ENCODE results near the gene CDC42. TPM values are rescaled to one million over a fixed set of nuclear protein-coding genes. Genes with fewer than 3 reads are reported as not detected.

CDC42 gene
- total RNA-seq, 1 donor from 2014 or later: 71.5 TPM

GRCh38 chr1:22048351-22049192 lies 3.9 kb upstream of the CDC42 start:
- H3K9me3 ChIP-seq (ENCODE audit: control insufficient read depth in 3 of 3, low read length in 3 of 3): no peaks in the 10 kb centered on the region
- peaks cover 3 to 8% (median 3%) of the 10 kb centered on the region in 3 donors for H3K4me1 ChIP-seq (ENCODE audit: control insufficient read depth in 3 of 3, insufficient read depth in 3 of 3, low read length in 3 of 3)
- no peaks in the 10 kb centered on the region for H3K36me3 ChIP-seq (ENCODE audit: control insufficient read depth in 3 of 3, insufficient read depth in 3 of 3, low read length in 3 of 3)
- no peak overlapping the region for H3K27ac ChIP-seq (ENCODE audit: low read depth, low read length)
- no peak overlapping the region for H3K4me3 ChIP-seq (ENCODE audit: low read length in 3 of 3)
- no peak overlapping the region for H3K9ac ChIP-seq (ENCODE audit: low read depth in 1 of 3, low read length in 3 of 3)
- no peaks in the 10 kb centered on the region for H3K27me3 ChIP-seq (ENCODE audit: control insufficient read depth in 3 of 3, insufficient read depth in 3 of 3, low read length in 3 of 3)

- Histone ChIP-seq H3K4me1 (ENCODE audit: control insufficient read depth in 3 of 3, insufficient read depth in 3 of 3, low read length in 3 of 3) (peaks cover 13 to 21% (median 15%) of the 10 kb centered on the region in 3 donors), H3K9ac (ENCODE audit: low read depth in 1 of 3, low read length in 3 of 3) (no peak overlapping the region), H3K27me3 (ENCODE audit: control insufficient read depth in 3 of 3, insufficient read depth in 3 of 3, low read length in 3 of 3) (no peaks in the 10 kb centered on the region), H3K36me3 (ENCODE audit: control insufficient read depth in 3 of 3, insufficient read depth in 3 of 3, low read length in 3 of 3) (no peaks in the 10 kb centered on the region), H3K27ac (ENCODE audit: low read depth, low read length) (no peak overlapping the region), H3K9me3 (ENCODE audit: control insufficient read depth in 3 of 3, low read length in 3 of 3) (no peaks in the 10 kb centered on the region), H3K4me3 (ENCODE audit: low read length in 3 of 3) (no peak overlapping the region)
Observed at GRCh38 chr1:22050330-22050729, 2.2 kb upstream of the CDC42 start.

GRCh38 chr1:22051607-22052114 lies 848 bp upstream of the CDC42 start:
- no peak overlapping the region for H3K4me3 ChIP-seq (ENCODE audit: low read length in 3 of 3)
- no peak overlapping the region for H3K27ac ChIP-seq (ENCODE audit: low read depth, low read length)

GRCh38 chr1:22053017-22053860 lies 730 bp downstream of the CDC42 start:
- H3K4me1 ChIP-seq (ENCODE audit: control insufficient read depth in 3 of 3, insufficient read depth in 3 of 3, low read length in 3 of 3): peaks cover 37 to 50% (median 37%) of the 10 kb centered on the region in 3 donors
- H3K4me3 ChIP-seq (ENCODE audit: low read length in 3 of 3): peak overlapping the region; percentile 82 to 87 (median 85)
- H3K36me3 ChIP-seq (ENCODE audit: control insufficient read depth in 3 of 3, insufficient read depth in 3 of 3, low read length in 3 of 3): no peaks in the 10 kb centered on the region
- H3K27me3 ChIP-seq (ENCODE audit: control insufficient read depth in 3 of 3, insufficient read depth in 3 of 3, low read length in 3 of 3): no peaks in the 10 kb centered on the region
- H3K9ac ChIP-seq (ENCODE audit: low read depth in 1 of 3, low read length in 3 of 3): peak overlapping the region; percentile 89 to 90 (median 89)
- H3K27ac ChIP-seq (ENCODE audit: low read depth, low read length): peak overlapping the region; percentile 95
- H3K9me3 ChIP-seq (ENCODE audit: control insufficient read depth in 3 of 3, low read length in 3 of 3): no peaks in the 10 kb centered on the region

More at GRCh38 chr1:22051607-22052114, 848 bp upstream of the CDC42 start:
- Histone ChIP-seq H3K36me3 (ENCODE audit: control insufficient read depth in 3 of 3, insufficient read depth in 3 of 3, low read length in 3 of 3) (no peaks in the 10 kb centered on the region), H3K9me3 (ENCODE audit: control insufficient read depth in 3 of 3, low read length in 3 of 3) (no peaks in the 10 kb centered on the region), H3K4me1 (ENCODE audit: control insufficient read depth in 3 of 3, insufficient read depth in 3 of 3, low read length in 3 of 3) (peaks cover 24 to 34% (median 27%) of the 10 kb centered on the region in 3 donors), H3K9ac (ENCODE audit: low read depth in 1 of 3, low read length in 3 of 3) (peak overlapping the region in 1 of 3 donors; percentile 90), H3K27me3 (ENCODE audit: control insufficient read depth in 3 of 3, insufficient read depth in 3 of 3, low read length in 3 of 3) (no peaks in the 10 kb centered on the region)

GRCh38 chr1:22053861-22054770 lies 1.6 kb downstream of the CDC42 start:
- H3K4me1 ChIP-seq (ENCODE audit: control insufficient read depth in 3 of 3, insufficient read depth in 3 of 3, low read length in 3 of 3): peaks cover 37 to 54% (median 38%) of the 10 kb centered on the region in 3 donors
- peak overlapping the region; percentile 78 to 89 (median 83) for H3K9ac ChIP-seq (ENCODE audit: low read depth in 1 of 3, low read length in 3 of 3)
- peak overlapping the region; percentile 95 for H3K27ac ChIP-seq (ENCODE audit: low read depth, low read length)
- no peaks in the 10 kb centered on the region for H3K27me3 ChIP-seq (ENCODE audit: control insufficient read depth in 3 of 3, insufficient read depth in 3 of 3, low read length in 3 of 3)
- H3K4me3 ChIP-seq (ENCODE audit: low read length in 3 of 3): peak overlapping the region; percentile 82 to 87 (median 85)
- H3K9me3 ChIP-seq (ENCODE audit: control insufficient read depth in 3 of 3, low read length in 3 of 3): no peaks in the 10 kb centered on the region
- no peaks in the 10 kb centered on the region for H3K36me3 ChIP-seq (ENCODE audit: control insufficient read depth in 3 of 3, insufficient read depth in 3 of 3, low read length in 3 of 3)

- H3K27ac ChIP-seq (ENCODE audit: low read depth, low read length): no peak overlapping the region
- H3K4me3 ChIP-seq (ENCODE audit: low read length in 3 of 3): peak overlapping the region in 2 of 3 donors; percentile 7 to 29
- H3K4me1 ChIP-seq (ENCODE audit: control insufficient read depth in 3 of 3, insufficient read depth in 3 of 3, low read length in 3 of 3): peaks cover 37 to 54% (median 38%) of the 10 kb centered on the region in 3 donors
Observed at GRCh38 chr1:22055463-22055862, 3.0 kb downstream of the CDC42 start.

GRCh38 chr1:22056043-22056442 lies 3.5 kb downstream of the CDC42 start:
- H3K27ac ChIP-seq (ENCODE audit: low read depth, low read length): peak overlapping the region; percentile 57

More at GRCh38 chr1:22055463-22055862, 3.0 kb downstream of the CDC42 start:
- Histone ChIP-seq H3K9ac (ENCODE audit: low read depth in 1 of 3, low read length in 3 of 3) (peak overlapping the region in 2 of 3 donors; percentile 57 to 60), H3K36me3 (ENCODE audit: control insufficient read depth in 3 of 3, insufficient read depth in 3 of 3, low read length in 3 of 3) (no peaks in the 10 kb centered on the region), H3K9me3 (ENCODE audit: control insufficient read depth in 3 of 3, low read length in 3 of 3) (no peaks in the 10 kb centered on the region), H3K27me3 (ENCODE audit: control insufficient read depth in 3 of 3, insufficient read depth in 3 of 3, low read length in 3 of 3) (no peaks in the 10 kb centered on the region)

GRCh38 chr1:22056936-22057335 lies 4.4 kb downstream of the CDC42 start:
- peak overlapping the region; percentile 57 for H3K27ac ChIP-seq (ENCODE audit: low read depth, low read length)

More at GRCh38 chr1:22056043-22056442, 3.5 kb downstream of the CDC42 start:
- Histone ChIP-seq H3K36me3 (ENCODE audit: control insufficient read depth in 3 of 3, insufficient read depth in 3 of 3, low read length in 3 of 3) (no peaks in the 10 kb centered on the region), H3K9ac (ENCODE audit: low read depth in 1 of 3, low read length in 3 of 3) (no peak overlapping the region), H3K4me3 (ENCODE audit: low read length in 3 of 3) (peak overlapping the region in 1 of 3 donors; percentile 7), H3K27me3 (ENCODE audit: control insufficient read depth in 3 of 3, insufficient read depth in 3 of 3, low read length in 3 of 3) (no peaks in the 10 kb centered on the region), H3K4me1 (ENCODE audit: control insufficient read depth in 3 of 3, insufficient read depth in 3 of 3, low read length in 3 of 3) (peaks cover 40 to 54% (median 42%) of the 10 kb centered on the region in 3 donors), H3K9me3 (ENCODE audit: control insufficient read depth in 3 of 3, low read length in 3 of 3) (no peaks in the 10 kb centered on the region)

GRCh38 chr1:22057861-22058260 lies 5.4 kb downstream of the CDC42 start:
- Histone ChIP-seq H3K27ac (ENCODE audit: low read depth, low read length) (no peak overlapping the region), H3K4me1 (ENCODE audit: control insufficient read depth in 3 of 3, insufficient read depth in 3 of 3, low read length in 3 of 3) (peaks cover 40 to 51% (median 41%) of the 10 kb centered on the region in 3 donors), H3K27me3 (ENCODE audit: control insufficient read depth in 3 of 3, insufficient read depth in 3 of 3, low read length in 3 of 3) (no peaks in the 10 kb centered on the region), H3K4me3 (ENCODE audit: low read length in 3 of 3) (no peak overlapping the region), H3K9me3 (ENCODE audit: control insufficient read depth in 3 of 3, low read length in 3 of 3) (no peaks in the 10 kb centered on the region), H3K36me3 (ENCODE audit: control insufficient read depth in 3 of 3, insufficient read depth in 3 of 3, low read length in 3 of 3) (no peaks in the 10 kb centered on the region), H3K9ac (ENCODE audit: low read depth in 1 of 3, low read length in 3 of 3) (peak overlapping the region in 2 of 3 donors; percentile 2 to 16)

More at GRCh38 chr1:22056936-22057335, 4.4 kb downstream of the CDC42 start:
- no peaks in the 10 kb centered on the region for H3K9me3 ChIP-seq (ENCODE audit: control insufficient read depth in 3 of 3, low read length in 3 of 3)
- peaks cover 40 to 54% (median 44%) of the 10 kb centered on the region in 3 donors for H3K4me1 ChIP-seq (ENCODE audit: control insufficient read depth in 3 of 3, insufficient read depth in 3 of 3, low read length in 3 of 3)
- no peaks in the 10 kb centered on the region for H3K27me3 ChIP-seq (ENCODE audit: control insufficient read depth in 3 of 3, insufficient read depth in 3 of 3, low read length in 3 of 3)
- H3K36me3 ChIP-seq (ENCODE audit: control insufficient read depth in 3 of 3, insufficient read depth in 3 of 3, low read length in 3 of 3): no peaks in the 10 kb centered on the region
- H3K9ac ChIP-seq (ENCODE audit: low read depth in 1 of 3, low read length in 3 of 3): peak overlapping the region; percentile 0 to 54 (median 47)
- peak overlapping the region; percentile 8 to 17 (median 11) for H3K4me3 ChIP-seq (ENCODE audit: low read length in 3 of 3)
